GM19452 (cell line): ENCODE data around the gene RD3L.
"Not testable (repeated sequence)": the region's sequence is repeated elsewhere in the genome, so short reads cannot be mapped to it uniquely, and the experiment has no call there.

Experiments used
- ATAC-seq: cut with Tn5 transposase; IDR thresholded peaks from one replicate; pipeline ENCODE4 v1.9.1; 2021; ENCODE audit not compliant: unreplicated experiment

RD3L gene

DNA sequence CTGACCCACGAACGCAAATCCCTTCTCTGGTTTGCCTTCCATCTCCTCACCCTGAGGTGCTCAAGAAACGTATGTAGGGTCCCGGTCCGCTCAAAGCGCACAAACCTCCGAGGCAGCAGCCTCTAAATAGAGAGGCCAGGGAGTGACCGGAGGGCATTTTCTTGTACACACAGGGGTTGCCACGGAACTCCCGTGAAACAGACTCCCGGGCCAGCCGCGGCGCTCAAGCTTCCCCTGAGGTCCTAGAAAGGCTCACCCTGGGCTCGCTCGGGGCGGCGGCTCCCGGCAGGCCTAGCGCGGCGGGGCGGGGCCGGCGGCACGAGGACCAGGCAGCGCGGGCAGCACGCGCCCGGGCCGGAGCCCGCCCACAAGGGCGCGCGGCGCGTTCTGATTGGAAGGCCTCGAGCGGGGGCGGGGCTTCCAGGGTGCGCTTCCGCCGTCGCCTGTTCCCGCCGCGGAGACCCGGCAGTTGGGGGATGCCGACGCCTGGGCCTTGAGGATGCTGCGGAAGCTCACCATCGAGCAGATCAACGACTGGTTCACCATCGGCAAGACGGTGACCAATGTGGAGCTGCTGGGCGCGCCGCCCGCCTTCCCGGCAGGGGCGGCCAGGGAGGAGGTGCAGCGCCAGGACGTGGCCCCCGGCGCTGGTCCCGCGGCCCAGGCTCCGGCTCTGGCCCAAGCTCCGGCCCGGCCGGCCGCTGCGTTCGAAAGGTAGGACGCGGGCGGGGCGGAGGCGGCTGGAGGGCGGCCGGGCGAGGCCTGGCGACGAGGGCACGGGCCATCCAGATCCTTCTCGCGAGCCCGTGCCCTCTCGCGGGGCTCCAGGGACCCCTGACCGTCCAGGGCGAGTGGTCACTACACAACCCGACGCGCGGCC is 14.1 kb downstream of the RD3L start, which contains the start of gene TDRD9:
TSS of gene TDRD9 (plus strand) at position 446 of the 880 bp plus-strand sequence. CDS start at position 500, 54 bp downstream.
- ATAC-seq: no peak

DNA sequence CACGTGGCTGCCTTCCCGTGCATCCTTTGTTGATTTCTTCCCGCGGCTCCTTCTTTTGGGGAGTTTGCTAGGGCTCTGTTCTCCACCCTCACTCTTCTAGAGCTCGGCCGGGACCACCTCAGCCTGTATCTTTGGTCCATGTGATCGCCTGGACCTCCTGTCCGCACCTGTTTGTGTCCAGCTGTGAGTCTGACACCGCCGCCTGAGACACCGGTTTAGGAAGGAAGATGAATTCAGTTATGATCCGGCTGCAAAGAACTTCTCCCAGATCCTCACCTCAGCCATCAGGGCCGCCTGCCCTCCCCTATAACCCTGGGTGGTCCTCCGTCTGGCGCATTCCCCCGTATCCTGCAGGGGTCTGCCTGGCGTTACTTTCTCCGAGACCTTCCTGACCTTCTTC is 14.8 kb downstream of the RD3L start:
- ATAC-seq: no peak

DNA sequence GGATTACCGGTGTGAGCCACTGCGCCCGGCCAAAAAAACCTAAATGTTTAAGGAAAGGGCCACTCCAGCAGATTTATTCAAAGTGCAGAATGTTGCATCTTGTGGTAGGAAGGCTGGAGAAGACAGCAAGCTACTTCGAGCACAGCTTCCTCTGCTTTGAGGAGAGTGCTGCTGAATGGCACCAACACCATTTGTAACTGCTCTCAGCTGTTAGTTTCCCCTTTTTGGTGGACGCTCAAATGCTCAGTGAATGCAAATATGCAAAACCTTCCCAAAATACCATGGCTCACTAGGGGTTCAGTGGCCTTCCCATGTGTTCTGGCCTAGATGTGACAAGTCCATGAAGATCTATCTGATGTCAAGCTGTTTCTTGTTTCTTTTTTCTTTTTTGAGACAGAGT is 17.0 kb downstream of the RD3L start:
- ATAC-seq: no peak

DNA sequence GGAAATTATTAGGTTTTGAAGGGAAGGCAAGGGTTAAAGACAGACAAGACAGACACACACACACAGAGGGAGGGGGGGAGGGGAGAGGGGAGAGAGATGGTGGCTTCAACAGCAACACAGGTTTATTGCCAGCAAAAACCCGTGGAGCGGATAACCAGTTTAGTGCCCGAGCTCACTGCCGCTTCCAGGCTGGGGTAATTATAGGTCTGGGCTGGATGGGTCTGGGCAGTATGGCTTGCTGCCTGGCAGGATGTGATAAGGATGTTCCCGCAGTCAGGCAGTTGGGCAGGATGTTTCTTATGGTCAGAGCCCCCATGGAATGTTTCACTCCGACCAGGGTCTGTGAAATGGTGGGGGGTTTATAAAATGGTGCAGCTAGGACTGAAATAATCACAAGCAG is 18.5 kb downstream of the RD3L start:
- ATAC-seq: no peak

DNA sequence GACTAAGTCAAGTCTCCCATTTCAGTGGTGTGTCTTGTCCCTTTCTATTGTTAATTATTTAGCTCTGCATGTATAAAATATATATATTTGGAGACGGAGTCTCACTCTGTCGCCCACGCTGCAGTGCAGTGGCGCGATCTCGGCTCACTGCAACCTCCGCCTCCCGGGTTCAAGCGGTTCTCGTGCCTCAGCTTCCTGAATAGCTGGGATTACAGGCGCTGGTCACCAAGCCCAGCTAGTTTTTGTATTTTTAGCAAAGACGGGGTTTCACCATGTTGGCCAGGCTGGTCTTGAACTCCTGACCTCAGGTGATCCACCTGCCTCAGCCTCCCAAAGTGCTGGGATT is 20.5 kb downstream of the RD3L start:
- not testable (repeated sequence) for ATAC-seq

DNA sequence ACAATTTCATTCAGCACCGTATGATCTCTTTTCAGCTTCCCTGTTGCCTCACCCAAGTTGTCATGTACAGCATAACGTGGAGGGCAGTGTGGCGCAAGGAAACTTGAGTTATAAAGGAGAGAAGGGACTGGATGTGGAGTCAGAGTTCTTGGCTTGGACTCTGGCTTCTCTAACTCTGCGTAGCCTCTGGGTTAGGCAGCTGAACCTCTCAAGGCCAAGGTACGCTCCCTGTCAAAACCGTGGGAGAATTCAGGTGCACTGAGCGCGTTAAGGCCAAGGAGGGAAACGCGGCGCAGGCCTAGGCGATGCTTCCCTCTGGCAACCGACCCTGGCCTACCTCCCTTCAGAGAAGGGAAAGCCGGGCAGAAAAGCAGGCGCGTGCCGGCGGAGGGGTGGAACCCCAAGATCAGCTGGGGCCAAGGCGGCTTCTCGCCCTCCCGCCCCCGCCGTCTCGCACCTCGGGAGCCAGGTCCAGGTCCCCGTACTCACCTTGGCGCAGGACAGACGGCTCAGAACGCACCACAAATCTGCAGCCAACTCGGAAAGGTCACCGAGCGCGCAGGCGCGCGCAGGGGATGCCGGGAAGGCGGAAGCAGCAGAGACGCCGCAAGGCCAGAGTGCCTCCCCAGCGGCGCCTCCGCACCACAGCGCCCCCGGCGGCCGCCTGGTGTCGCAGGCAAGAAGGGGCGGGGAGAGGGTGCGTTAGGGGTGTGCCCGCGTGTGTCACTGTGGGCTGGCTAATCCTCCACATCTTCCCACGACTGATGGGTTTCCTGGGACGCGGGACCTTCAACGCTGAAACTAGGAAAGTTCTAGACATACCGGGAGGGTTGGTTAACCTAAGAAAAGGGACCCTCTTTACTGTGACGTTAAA is 21.1 kb downstream of the RD3L start:
- ATAC-seq: peak; percentile 99

DNA sequence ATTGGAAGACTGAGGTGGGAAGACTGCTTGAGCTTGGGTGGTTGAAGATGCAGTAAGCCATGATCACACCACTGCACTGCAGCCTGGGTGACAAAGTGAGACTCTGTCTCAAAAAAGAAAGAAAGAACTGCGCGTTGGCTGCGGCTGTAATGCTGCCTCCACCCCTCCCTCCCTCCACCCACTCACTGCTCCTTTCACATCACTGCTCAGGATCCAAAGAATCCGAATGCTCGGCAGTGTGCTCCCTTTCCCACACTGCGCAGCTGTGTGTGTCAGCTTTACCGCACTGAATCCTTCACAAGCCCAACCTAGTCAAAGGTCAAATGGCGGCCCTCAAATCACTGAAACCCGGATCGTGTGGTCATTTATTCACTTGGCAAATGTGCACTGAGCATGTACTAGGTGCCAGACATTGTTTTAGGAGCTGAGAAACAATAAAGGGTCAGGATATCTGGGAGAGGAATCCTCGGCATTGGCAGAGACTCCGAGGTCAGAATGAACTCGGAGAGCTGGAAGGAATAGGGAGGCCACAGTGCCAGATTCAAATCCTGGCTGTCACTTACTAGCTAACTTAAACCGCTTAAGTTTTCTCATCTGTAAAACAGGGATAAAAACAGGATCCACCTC is 25.6 kb downstream of the RD3L start:
- no peak for ATAC-seq

DNA sequence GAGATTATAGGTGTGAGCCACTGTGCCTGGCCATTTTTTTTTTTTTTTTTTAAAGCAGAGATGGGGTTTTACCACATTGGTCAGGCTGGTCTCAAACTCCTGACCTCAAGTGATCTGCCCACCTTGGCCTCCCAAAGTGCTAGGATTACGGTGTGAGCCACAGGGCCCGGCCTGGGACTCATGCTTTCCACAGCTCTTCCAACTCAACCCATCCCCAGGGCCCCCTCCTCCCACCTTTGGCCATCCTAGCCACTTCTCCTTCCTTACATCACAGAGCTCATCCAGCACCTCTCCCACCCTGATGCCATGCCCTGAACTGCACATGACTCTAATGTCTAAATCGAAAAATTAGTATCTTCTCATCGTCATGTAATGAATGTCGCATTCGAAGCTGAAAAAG is 26.7 kb downstream of the RD3L start:
- ATAC-seq: no peak

DNA sequence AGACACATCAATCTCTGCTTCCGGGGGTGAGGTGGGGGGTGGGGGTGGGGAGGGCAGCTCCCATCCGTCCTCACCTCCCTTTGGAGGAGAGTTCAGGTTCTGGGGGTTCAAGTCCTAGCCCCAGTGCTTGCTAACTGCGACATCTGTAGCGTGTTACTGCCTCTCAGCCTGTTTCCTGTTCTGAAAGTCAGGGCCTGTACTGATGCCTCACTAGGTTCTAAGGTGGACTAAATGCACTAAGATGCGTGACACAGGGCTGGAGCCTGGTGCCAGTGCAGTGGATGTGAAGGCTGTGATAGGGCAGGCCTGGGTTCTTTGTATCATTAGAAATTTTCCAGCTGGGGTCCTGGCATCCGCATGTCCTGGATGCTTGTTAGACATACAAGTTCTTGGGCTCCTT is 31.3 kb downstream of the RD3L start:
- no peak for ATAC-seq

DNA sequence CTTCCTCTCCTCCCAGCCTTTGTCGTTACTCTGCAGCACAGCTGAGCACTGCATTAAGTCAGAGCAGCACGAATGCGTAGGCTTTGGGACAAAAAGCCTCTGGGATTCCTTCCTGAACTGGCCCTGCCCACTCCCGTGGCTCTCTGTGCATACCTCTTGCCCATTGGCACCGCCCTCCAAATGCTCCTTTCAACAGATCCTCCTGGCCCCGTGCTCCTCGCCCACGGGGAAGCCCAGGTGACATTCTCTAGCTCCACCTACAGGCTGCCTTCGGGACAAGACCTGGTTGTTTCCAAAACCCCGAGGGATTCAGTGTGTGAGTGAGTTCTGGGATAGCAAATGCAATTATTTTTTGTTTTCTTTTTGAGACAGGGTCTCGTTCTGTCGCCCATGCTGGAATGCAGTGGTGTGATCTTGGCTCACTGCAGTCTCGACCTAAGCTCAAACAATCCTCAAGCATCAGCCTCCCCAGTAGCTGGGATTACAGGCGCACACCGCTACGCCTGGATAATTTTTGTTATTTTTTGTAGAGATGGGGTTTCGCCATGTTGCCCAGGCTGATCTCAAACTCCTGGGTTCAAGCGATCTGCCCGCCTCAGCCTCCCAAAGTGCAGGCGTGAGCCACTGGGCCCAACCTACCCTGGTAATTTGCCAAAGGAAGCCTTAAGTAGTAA is 31.9 kb downstream of the RD3L start:
- ATAC-seq: no peak

DNA sequence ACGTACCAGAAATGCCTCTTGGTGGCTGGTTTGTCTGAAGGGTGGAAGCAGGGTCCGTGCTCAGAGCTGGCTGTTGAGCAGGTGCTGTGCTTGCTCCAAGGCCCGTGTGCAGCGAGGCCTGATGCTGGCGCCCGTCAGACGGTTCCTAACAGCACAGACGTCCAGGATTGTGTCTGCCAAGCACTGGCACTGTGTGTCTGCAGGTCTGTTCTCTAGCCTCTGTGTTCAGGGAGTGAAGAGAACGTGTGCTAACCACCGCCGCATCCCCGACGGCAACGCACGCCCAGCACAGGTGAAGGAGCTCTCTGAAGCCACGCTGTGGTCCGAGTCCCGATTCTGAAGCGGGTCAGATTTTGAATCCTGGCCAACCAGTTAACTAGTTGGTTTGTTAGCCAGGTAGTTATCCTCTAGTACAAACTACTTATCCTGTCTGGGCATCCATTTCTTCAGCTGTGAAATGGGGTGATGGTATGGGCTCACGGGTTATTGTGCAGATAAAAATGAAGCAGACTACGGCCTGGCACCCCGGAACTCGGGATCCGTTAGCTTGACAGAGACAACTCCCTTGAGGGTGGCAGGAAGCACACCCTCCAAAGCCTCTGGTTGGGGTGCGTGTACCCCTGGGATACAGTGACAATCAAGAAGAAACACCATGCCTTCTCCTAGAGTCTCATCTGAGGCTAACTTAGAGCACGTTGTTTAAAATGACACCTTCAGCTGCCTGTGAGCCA is 32.6 kb downstream of the RD3L start:
- no peak for ATAC-seq

DNA sequence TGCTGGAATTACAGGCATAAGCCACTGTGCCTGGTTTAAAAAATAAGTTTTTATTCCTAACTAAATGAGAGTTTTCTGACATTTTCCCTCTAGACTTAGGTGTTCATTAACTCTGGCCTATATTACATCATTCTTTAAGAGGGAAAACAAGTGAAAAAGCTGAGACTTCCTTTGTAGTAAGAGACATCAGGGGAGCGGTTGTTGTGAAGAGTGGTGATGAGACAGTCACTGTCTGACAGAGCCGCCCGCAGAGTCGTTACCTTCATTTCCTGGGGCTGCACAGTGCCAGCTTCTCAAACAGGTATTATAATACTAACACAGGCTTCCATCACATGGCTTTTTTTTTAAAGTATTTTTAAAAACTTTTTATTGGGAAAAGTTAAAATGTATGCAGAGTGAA is 33.7 kb downstream of the RD3L start:
- no peak for ATAC-seq

DNA sequence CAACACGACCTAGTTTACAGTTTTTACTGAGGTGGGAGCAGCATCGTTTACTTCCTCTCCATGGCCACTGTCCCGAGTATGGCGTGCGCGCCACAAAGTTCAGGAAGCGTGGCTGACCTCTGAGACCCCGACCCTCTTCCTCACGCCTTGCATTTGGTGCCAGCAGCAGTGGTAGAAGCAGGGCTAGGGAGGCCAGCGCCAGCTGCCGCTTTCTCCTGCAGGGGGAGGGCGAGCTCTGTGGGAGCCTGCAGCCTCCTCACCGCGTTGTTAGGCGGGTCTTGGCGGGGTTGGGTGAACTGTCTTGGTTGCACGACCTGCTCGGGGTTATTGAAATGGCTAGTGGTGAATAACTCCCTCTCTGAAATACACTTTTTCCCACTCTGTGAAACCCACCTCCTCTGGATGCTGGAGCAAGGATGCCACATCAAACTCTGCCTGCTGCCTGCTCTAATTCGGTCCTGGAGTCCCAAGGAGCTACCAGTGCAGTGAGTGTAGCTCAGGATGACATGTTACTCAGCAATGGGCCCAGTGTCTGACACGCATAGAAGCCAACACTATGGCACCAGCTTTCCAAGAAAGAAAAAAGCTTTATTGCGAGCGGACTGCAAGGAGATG is 36.4 kb downstream of the RD3L start:
- no peak for ATAC-seq

DNA sequence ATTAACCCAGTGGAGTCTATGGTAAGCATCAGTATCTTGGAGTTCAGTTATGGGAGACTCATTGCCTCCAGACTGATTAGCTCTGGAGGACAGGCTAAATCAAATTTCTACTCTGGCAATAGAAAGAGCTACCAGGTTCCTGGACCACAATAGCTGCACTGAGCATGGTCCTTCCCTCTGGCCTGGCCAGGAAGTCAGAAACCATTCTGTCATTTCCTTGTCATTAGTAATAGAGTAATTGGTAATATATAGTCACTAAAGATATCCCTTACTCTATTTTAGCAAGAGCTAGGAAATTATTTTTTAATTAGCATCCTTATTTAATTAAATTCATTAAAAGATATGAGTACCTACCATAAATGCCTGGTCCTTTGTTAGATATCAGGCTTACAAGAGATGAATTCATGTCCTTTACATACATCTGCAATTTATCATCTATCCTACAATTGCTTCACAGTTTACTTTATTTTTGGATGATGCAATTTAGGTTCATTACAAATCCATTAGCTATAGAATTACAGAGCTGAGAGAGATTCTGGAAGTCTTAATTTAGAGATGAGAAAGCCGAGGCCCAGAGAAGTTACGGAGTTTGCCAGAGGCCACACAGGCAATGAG is 37.7 kb downstream of the RD3L start:
- ATAC-seq: no peak

DNA sequence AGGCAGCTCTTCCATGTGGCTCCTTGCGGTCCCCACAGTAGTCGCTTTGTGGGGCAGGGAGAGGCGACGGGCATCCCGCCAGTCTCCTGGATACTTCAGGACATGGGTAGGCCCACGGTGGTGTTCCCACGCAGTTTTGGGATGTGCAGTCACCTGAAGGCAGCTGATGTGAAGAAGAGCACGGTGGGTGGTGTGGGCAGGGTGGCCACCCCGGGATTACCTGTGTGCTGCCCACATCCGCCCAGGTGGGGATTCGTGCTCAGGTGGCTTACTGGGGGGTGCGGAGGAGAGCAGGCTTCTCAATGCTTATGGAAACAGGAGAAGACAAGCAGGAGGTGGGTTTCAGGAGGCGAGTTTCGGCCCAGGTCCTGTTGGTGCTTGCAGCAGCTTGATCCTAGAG is 42.5 kb downstream of the RD3L start:
- no peak for ATAC-seq

DNA sequence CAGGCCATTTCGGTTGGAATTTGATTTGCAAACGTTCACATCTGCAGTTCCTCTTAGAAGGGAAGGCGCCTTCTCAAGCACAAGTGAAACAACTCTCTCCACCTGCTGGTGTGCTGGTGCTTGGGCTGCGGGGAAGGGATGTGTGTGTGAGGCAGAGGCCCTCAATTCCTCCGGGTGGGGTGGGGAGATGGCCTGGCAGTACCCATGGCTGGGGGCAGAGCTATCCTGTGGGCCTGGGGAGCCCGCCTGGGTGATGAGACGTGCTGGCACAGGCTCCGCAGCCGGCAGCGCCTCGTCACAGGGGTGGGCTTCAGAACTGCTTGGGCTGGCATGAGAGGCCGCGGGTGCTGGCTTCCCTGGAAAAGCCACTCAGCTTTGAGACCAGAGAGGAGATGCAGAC is 43.0 kb downstream of the RD3L start:
- no peak for ATAC-seq

DNA sequence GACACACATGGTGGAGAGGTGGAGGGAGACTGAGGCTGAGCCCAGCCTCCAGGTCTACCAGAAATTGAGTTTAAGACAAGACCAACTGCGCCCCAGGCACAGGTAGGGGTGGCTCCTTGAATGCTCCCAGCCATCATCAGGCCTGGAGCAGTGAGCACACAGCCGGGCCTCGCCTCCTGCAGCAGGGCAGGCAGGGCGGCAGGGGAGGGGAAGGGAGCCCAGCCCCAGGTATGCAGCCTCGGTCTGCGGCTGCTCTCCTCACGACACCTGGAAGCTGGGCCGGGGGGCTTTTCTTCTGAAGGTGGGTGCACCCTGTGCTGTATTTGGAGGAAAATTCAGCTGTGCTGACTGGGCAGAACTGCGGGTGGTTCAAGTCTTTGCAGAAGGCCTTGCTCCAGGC is 43.6 kb downstream of the RD3L start:
- ATAC-seq: no peak

DNA sequence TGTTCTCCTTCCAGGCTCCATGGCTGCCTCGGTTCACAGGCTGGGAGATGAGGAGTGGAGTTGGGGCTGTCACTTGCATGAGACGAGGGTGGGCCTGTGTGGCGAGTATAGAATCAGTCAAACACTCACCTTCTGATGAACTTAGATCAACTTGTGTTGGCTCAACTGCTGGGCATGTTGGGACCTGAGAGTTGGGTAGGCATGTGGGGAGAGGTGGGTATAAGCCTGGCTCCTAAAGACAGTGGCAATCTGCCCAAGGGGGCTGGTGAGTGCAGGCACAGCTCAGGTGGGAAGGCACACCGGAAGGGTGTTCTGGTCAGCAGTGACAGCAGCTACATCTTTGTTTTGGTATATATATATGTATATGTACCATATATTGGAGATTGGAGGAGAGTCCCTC is 44.1 kb downstream of the RD3L start:
- no peak for ATAC-seq

DNA sequence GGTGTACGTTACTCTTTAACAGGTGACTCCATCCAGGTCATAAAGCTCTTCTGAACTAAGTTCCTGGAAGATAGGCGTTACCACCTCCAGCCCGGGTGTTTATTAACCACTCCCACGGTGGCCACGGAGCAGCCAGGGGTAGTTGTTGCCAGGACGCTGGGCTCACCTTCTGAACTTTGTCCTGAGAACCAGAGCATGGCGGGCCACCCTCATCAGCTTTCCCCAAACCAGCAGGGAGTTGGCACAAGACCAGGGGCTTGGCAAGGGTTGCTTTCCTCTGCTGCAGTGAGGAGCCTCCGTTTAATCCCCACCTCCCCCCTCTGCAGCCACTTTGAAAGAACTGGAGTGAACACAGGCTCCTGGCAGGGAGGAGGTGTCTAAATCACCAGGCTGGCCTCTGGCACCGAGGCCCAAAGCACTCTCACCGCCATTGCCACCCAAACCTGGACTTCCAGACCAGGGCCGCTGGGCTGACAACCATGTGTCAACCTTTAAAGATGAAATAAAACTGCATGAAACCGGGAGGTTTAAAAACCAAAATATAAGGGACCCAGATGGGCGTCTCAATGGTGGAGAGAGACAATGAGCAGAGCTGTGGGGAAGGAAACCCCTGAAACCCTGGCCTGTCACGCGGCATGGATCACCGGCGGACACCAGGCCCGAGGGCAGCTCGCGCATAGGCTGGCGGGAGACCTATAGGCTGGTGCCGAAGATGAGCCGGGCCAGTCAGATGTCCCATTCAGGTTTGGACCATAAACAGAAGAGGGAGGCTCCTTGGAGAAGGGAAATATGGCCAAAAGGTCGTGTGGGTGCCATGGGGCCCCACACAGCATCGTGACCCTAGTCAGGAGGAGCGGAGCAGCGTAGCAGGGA is 45.0 kb downstream of the RD3L start:
- ATAC-seq: no peak
